ENCODE data around the gene HMCN1. TPM values are rescaled to one million over a fixed set of nuclear protein-coding genes. Genes with fewer than 3 reads are reported as not detected.
"Not testable (repeated sequence)": the region's sequence is repeated elsewhere in the genome, so short reads cannot be mapped to it uniquely, and the experiment has no call there.

The HMCN1 gene
- polyA plus RNA-seq, 4 donors, result 49.0 to 58.8 (median 51.4) TPM

DNA sequence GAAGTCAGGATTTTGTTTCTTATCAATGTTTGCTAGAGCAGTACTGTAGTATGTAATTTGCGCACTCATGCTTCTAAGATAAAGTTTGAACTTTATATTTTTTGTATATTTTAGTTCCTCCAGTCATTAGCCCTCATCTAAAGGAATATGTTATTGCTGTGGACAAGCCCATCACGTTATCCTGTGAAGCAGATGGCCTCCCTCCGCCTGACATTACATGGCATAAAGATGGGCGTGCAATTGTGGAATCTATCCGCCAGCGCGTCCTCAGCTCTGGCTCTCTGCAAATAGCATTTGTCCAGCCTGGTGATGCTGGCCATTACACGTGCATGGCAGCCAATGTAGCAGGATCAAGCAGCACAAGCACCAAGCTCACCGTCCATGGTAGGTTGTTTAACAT lies 388.6 kb downstream of the HMCN1 start:
- no peak for DNase-seq (ENCODE audit: low read depth in 4 of 4, low spot score in 2 of 4)

DNA sequence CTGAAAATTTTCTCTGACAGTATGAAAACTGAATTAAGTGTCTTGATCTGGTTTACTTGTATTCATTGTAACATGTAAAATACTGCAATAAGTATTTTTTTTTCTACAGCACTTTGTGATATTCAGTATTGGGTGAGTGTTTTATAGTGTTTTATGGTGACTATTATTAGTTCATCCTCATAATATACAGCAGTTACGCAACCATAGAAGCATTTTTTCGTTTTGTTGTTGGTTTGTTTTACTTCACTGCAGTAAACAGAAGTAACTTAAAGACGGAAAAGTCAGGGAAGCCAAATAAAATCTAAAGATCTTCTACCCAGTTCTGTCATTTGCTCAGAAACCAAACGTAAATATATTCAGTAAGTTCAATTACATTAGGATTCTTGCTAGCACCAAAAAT lies 390.8 kb downstream of the HMCN1 start:
- no peak for DNase-seq (ENCODE audit: low read depth in 4 of 4, low spot score in 2 of 4)

DNA sequence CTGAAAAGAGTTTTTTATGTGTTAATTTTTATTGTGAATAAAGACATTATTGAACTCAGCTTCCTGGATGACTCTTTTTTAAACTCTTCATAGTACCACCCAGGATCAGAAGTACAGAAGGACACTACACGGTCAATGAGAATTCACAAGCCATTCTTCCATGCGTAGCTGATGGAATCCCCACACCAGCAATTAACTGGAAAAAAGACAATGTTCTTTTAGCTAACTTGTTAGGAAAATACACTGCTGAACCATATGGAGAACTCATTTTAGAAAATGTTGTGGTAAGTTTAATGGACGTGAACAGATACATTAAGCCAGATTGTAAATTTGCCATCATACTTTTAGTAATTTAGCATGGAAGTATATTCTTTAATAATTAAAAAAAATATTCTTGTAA lies 391.3 kb downstream of the HMCN1 start:
- no peak for DNase-seq (ENCODE audit: low read depth in 4 of 4, low spot score in 2 of 4)

- DNase-seq (ENCODE audit: low read depth in 4 of 4, low spot score in 2 of 4), result no peak
Observed at GRCh38 chr1:186129758-186130157, 395.6 kb downstream of the HMCN1 start.

- DNase-seq (ENCODE audit: low read depth in 4 of 4, low spot score in 2 of 4), result no peak
Observed at GRCh38 chr1:186139115-186139514, 404.9 kb downstream of the HMCN1 start.

- DNase-seq (ENCODE audit: low read depth in 4 of 4, low spot score in 2 of 4), result no peak
Observed at GRCh38 chr1:186139701-186140100, 405.5 kb downstream of the HMCN1 start.

GRCh38 chr1:186142159-186142558 lies 408.0 kb downstream of the HMCN1 start:
- no peak for DNase-seq (ENCODE audit: low read depth in 4 of 4, low spot score in 2 of 4)

- no peak for DNase-seq (ENCODE audit: low read depth in 4 of 4, low spot score in 2 of 4)
Observed at GRCh38 chr1:186142916-186143315, 408.7 kb downstream of the HMCN1 start.

DNA sequence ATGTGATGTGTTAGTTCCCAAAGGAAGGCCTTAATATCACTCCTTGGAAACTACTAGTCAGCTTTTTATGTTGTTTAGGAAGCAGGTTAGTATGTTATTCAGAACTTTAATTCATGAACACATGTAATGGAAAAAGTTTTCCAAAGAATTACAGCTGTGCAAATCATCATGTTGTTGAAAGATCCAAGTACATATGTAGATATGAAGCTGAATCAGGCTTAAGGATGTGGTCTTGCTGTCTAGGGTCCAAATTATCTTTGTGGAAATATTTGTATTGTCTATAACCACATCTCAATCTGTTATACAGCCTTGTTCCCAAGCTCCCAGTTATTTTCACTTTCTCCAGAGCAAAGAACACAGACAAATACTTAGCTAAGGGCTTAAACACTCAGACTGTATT lies 409.3 kb downstream of the HMCN1 start:
- DNase-seq (ENCODE audit: low read depth in 4 of 4, low spot score in 2 of 4), result no peak

DNA sequence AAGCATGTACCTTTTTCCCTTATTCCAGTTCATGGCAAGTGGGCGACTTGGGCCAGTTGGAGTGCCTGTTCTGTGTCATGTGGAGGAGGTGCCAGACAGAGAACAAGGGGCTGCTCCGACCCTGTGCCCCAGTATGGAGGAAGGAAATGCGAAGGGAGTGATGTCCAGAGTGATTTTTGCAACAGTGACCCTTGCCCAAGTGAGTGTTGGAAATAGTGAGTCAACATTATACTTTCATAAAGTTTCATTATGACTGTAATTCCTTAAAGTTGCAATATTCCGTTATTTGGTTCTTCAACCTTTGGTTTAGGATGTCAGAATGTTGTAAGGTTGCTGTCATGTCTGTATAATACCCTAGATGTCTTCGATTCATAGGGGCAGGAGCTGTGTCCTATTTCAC lies 410.3 kb downstream of the HMCN1 start:
- no peak for DNase-seq (ENCODE audit: low read depth in 4 of 4, low spot score in 2 of 4)

DNA sequence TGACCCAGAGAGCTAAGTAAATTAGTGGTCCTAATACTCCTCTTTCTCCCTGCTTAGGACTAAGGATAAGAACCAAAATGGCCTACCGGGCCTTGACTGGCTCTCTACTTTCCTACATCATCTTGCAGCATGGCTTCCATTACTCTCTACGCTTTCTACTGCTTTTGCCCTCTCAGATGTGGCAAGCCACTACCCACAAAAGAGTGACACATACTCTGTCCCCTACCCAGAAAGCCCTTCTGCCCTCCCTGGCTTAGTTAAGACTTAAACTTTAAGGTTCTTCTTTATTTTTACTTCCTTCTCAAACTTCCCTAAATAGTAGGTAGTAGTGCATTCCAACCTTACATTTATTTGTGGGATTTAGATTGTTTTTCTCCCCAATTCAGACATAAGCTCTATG lies 412.8 kb downstream of the HMCN1 start:
- no peak for DNase-seq (ENCODE audit: low read depth in 4 of 4, low spot score in 2 of 4)

DNA sequence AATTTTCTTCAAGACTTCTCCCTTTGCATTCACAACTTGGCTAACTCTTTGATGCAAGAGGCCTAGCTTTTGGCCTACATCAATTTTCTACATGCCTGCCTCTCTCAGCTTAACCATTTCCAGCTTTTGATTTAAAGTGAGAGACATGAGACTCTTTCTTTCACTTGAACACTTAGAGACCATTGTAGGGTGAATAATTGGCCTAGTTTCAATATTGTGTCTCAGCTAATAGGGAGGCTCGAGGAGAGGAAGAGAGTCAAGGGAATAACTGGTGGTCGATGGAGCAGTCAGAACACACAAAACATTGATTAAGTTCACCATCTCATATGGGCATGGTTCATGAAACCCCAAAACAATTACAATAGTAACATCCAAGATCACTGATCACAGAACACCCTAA lies 415.4 kb downstream of the HMCN1 start:
- DNase-seq (ENCODE audit: low read depth in 4 of 4, low spot score in 2 of 4), result no peak

- no peak for DNase-seq (ENCODE audit: low read depth in 4 of 4, low spot score in 2 of 4)
Observed at GRCh38 chr1:186152227-186152619, 418.0 kb downstream of the HMCN1 start.

DNA sequence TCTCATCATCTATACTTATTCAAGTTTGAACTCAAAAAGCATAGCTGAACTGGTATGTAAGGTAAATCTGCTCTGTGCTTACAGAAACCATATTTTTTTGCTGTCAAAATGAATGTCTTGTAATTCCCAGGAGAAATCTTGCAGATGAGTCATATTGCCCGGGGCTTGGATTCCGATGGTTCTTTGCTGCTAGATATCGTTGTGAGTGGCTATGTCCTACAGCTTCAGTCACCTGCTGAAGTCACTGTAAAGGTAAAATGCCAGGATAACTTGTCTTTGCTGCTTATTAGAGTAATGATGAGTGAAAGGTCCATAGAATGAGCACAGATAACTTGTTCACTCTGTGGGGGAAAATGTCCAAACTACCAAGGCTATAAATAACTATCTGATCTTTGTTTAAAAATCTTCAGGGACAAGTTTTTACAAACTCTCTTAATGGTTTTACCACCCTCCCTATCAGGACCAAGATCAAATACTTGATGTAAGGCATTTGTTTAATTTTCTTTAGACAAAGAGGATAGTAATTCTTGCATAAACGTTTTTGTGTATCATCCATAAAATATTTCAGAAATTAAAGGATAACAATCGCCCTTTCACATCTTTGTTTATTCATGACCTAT lies 418.5 kb downstream of the HMCN1 start:
- DNase-seq (ENCODE audit: low read depth in 4 of 4, low spot score in 2 of 4), result no peak

DNA sequence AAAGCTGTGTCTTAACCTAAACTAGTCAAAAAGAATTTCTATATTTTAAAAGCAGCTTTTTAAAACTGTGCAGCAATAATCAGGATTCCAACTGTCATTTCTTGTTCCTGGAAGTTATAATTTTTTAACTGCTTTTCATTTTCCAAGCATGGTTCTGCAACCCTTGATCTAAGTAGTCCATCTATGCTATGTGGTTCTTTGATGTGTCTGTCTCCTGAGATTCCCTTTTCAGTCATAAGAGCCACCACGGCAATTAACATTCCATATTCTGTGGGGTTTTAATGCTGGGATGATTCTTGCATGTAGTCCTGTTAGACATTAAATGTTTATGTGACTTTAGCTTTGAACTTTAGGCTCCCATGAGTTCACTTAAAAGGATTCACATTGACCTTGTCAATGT lies 420.5 kb downstream of the HMCN1 start:
- no peak for DNase-seq (ENCODE audit: low read depth in 4 of 4, low spot score in 2 of 4)

DNA sequence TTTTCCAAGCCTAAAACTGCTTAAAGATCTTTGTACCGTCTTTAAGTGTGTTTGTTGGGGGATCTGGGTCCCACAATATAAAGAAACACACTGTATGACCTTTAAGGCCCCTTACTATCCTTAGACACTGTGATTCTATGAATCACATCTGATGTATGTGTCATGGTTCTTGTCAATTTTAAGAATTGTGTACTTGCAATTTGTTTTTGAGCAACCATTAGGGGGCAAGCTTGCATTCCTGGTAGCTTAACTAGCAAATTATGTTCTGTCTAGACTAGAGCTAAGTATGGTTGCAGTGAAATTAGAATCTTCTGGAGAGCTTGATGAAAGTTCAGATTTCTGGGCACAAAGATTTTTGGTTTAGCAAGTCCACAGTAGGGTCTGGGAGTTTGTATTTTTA lies 421.4 kb downstream of the HMCN1 start:
- DNase-seq (ENCODE audit: low read depth in 4 of 4, low spot score in 2 of 4), result no peak

DNA sequence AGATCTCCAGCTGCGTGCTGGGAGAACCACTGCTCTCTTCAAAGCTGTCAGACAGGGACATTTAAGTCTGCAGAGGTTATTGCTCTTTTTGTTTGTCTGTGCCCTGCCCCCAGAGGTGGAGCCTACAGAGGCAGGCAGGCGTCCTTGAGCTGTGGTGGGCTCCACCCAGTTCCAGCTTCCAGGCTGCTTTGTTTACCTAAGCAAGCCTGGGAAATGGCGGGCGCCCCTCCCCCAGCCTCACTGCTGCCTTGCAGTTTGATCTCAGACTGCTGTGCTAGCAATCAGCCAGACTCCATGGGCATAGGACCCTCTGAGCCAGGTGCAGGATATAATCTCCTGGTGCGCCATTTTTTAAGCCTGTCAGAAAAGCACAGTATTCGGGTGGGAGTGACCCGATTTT lies 428.7 kb downstream of the HMCN1 start:
- not testable (repeated sequence) for DNase-seq (ENCODE audit: low read depth in 4 of 4, low spot score in 2 of 4)

GRCh38 chr1:186164773-186165172 lies 430.6 kb downstream of the HMCN1 start:
- DNase-seq (ENCODE audit: low read depth in 4 of 4, low spot score in 2 of 4), result no peak

- DNase-seq (ENCODE audit: low read depth in 4 of 4, low spot score in 2 of 4), result no peak
Observed at GRCh38 chr1:186165303-186165702, 431.1 kb downstream of the HMCN1 start.

DNA sequence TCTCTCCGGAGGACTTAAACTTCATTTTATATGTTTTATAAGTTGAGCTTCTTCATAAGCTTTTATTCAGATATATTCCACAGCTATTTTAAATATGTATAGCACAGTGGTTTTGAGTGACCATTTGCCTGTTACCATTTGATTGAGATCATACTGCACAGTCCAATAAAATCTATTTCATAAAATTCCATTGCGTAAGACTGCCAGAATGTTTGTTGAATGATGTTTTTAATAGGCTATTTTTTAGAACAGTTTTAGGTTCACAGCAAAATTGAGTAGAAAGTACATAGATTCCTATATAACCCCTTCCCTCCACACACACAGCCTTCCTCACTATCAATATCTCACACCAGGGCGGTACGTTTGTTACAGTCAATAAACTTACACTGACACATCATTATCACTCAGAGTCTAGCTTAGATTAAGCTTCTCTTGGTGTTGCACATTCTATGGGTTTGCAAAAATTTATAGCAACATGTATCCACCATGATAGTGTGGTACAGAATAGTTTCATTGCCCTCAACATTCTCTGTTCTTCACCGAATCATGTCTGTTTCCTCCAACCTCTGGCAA lies 433.0 kb downstream of the HMCN1 start:
- DNase-seq (ENCODE audit: low read depth in 4 of 4, low spot score in 2 of 4), result no peak

DNA sequence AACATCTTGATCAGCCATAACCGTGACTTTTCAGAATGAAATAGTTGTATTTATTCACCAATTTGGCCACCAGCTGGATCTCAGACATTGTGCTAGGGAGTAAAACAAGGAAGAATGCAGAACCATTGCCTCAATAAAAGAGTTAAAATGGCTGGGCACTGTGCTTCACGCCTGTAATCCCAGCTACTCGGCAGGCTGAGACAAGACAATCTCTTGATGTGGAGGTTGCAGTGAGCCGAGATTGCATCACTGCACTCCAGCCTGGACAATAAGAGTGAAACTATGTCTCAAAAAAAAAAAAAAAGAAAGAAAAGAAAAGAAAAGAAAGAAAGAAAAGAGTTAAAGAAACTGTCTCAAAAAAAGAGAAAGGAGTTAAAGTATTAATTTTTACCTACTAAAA lies 441.4 kb downstream of the HMCN1 start:
- no peak for DNase-seq (ENCODE audit: low read depth in 4 of 4, low spot score in 2 of 4)

GRCh38 chr1:186178426-186179043 lies 444.3 kb downstream of the HMCN1 start:
- DNase-seq (ENCODE audit: low read depth in 4 of 4, low spot score in 2 of 4), result no peak
